HUDEP-2 (cell line): ENCODE measurements around the gene ATP10A.

Experiments
- DNase-seq, 76 experiments: peaks; one replicate each; lab custom pipeline; 2025; ENCODE audit not compliant: unreplicated experiment in 76 of 76; lab: John Stamatoyannopoulos, UW

The ATP10A gene

GRCh38 chr15:25863111-25863967 lies at the start of gene ATP10A:
Gene ATP10A (minus strand): TSS chr15:25863327. CDS start chr15:25863096, 231 bp downstream.
- no peak for DNase-seq

GRCh38 chr15:25912035-25912434 lies 48.9 kb upstream of the ATP10A start:
- DNase-seq = no peak

GRCh38 chr15:25910832-25911231 lies 47.7 kb upstream of the ATP10A start:
- no peak for DNase-seq

- DNase-seq = no peak
Observed at GRCh38 chr15:25909806-25910205, 46.7 kb upstream of the ATP10A start.

- DNase-seq = no peak
Observed at GRCh38 chr15:25909325-25909724, 46.2 kb upstream of the ATP10A start.

GRCh38 chr15:25905140-25905539 lies 42.0 kb upstream of the ATP10A start:
- DNase-seq = no peak

GRCh38 chr15:25903024-25903581 lies 40.0 kb upstream of the ATP10A start:
- DNase-seq = no peak

- DNase-seq = no peak
Observed at GRCh38 chr15:25901811-25902605, 38.9 kb upstream of the ATP10A start.

- DNase-seq = no peak
Observed at GRCh38 chr15:25900901-25901300, 37.8 kb upstream of the ATP10A start.

GRCh38 chr15:25900431-25900830 lies 37.3 kb upstream of the ATP10A start:
- no peak for DNase-seq

- no peak for DNase-seq
Observed at GRCh38 chr15:25899870-25900269, 36.7 kb upstream of the ATP10A start.

- no peak for DNase-seq
Observed at GRCh38 chr15:25897658-25898057, 34.5 kb upstream of the ATP10A start.

- no peak for DNase-seq
Observed at GRCh38 chr15:25894371-25894902, 31.3 kb upstream of the ATP10A start.

GRCh38 chr15:25893596-25893995 lies 30.5 kb upstream of the ATP10A start:
- no peak for DNase-seq

- no peak for DNase-seq
Observed at GRCh38 chr15:25892126-25892525, 29.0 kb upstream of the ATP10A start.

- DNase-seq = no peak
Observed at GRCh38 chr15:25891081-25891480, 28.0 kb upstream of the ATP10A start.

- no peak for DNase-seq
Observed at GRCh38 chr15:25890529-25890928, 27.4 kb upstream of the ATP10A start.

- no peak for DNase-seq
Observed at GRCh38 chr15:25887870-25888269, 24.7 kb upstream of the ATP10A start.

GRCh38 chr15:25886498-25887140 lies 23.5 kb upstream of the ATP10A start:
- DNase-seq = no peak

- no peak for DNase-seq
Observed at GRCh38 chr15:25884370-25884769, 21.2 kb upstream of the ATP10A start.
